NCI-H1417 (cell line): ENCODE measurements around the gene STIL.
"Not testable (repeated sequence)": the region's sequence is repeated elsewhere in the genome, so short reads cannot be mapped to it uniquely, and the experiment has no call there.

Source experiments
- DNase-seq, 3 experiments: peaks; one replicate each; lab custom pipeline; 2025; lab: John Stamatoyannopoulos, UW

Gene STIL

DNA sequence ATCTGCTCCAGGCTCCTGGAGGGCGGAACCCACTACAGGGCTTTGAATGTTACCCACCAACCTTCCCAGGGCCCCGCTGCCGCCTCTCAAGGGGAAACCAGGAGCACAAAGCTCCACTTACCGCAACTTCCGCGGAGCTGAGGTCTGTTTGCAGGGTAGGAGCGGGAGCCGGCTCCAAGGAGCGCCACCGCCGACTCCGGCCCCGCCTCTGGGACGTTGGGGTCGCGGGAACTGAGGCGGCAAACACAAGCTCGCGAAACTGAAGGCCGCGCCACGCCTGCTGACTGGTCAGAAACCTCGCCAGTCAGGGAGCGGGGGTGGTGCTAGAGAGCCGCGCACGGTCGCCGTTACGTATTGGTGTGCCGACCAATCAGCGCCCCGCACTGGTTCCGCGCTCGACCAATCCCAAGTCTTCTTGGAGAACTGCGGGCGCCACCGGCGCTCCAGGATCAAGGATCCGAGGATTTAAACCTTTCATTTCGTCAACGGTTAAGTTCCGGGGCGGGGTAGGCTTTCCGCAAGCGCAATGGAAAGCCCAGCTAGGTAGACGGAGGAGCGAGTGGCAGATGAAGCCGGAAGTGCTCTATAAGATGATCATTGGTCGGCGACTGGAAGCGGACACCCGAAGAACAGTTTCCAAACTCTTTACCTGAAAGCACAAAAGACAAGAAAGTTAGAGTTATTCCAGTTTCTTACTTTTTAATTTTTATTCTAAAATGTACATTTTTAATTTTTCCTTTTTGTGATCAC lies at the start of gene STIL:
Gene STIL (minus strand): TSS at position 233 of the 750 bp plus-strand sequence. CDS start 3,828 bp downstream, outside the sequence.
- peak; percentile 98 to 100 (median 99) for DNase-seq

DNA sequence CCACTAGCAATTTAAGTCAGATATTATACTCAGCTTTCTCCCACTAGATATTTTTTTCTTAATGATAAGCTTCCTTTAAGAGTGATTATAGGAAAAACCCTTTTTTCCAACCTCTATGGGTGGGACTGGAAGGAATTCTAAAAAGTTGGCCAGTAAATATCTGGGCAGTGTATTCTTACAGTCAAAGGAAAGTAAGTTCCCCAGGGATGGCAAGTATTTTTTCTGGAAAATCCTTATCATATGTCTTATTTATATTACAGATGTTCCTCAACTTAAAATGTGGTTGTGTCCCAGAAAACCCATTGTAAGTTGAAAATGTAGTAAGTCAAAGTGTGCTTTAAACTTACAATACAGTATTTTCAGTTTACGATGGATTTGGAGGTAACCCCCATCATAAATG lies 48.9 kb upstream of the STIL start:
- DNase-seq = no peak

DNA sequence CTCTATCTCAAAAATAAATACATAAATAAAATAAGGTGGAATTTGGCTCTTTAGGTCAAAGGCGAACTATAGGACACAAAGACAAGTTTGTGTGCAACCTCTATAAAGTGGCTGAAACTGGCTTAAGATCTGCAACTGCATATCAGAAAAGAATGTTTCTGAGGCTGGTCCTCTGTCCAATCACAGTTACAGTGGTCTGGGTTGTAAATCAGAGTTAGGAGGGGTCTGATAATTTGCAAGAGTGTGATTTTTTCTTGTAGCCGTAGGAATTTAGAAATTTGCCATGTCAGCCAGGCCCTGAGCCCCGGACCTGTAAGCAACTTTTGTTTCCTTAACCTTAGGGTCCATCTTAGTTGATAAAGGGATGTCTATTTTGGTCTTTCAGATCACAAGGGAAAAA lies 47.4 kb upstream of the STIL start:
- no peak for DNase-seq

DNA sequence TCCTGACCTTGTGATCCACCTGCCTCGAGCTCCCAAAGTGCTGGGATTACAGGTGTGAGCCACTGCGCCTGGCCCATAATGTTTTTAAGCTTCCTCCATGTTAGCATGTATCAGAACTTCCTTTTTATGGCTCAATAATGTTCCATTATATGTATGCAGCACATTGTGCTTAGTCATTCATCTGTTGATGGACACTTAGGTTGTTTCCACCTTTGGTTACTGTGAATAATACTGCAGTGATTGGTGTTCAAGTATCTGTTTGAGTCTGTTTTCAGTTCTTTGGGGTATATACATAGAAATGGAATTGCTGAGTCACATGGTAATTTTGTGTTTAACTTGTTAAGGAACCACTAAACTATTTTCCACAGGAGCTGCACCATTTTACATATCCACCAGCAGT lies 37.4 kb upstream of the STIL start:
- no peak for DNase-seq

DNA sequence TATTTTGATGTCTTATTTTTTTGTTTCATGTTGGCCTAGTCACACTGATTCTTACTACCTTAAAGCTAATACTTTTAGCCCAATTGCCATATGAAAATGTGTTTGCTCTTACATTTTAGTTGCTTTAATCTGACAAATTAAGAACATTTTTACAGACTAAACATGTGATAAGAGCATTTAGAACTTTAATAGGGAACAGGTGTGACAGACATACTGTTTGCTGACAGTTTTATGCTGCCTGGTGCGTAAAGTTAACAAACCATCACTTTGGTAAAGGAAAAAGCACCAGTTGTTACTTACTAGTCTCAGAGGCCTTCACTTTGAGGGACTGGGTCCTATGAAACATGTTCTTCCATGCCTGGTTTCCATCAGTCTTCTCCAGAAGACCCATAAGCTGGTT lies 34.3 kb upstream of the STIL start:
- no peak for DNase-seq

DNA sequence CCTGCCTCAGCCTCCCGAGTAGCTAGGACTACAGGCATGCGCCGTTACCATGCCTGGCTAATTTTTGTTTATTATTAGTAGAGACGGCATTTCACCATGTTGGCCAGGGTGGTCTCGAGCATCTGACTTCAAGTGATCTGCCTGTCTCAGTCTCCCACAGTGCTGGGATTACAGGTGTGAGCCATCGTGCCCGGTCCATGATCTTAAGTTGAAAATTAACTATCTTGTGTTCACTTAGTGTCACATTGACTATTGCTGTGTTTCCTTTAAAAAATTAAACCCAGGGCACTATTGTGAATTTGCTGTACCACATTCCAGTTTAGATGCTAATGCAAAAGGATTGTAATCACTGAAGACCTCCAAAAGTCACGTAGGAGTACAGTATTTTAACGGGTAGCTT lies 33.8 kb upstream of the STIL start:
- DNase-seq = no peak

DNA sequence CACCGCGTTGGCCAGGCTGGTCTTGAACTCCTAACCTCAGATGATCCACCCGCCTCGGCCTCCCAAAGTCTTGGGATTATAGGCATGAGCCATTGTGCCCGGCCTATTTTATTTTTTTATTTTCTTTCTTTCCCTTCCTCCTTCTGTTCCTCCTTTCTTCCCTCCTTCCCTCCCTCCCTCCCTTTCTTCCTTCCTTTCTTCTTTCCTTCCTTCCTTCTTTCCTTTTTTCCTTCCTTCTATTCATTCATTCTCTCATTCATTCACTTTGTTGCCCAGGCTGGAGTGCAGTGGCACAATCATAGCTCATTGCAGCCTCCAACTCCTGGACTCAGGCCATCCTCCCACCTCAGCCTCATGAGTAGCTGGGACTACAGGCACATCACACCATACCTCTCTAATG lies 33.0 kb upstream of the STIL start:
- not testable (repeated sequence) for DNase-seq

DNA sequence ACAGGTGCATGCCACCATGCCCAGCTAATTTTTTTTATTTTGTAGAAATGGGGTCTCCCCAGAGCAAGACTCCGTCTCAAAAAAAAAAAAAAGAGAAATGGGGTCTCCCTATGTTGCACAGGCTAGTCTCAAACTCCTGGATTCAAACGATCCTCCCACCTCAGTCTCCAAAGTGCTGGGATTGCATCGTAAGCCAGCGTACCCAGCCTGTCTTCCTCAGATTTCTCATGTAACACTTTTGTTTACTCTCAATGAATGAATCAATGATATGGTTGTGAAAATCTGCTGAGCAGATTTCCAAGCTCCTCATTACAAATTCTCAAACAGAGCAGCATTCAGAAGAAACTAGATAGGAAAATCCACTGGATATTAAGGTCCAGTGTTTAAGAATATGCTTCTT lies 26.3 kb upstream of the STIL start:
- no peak for DNase-seq

DNA sequence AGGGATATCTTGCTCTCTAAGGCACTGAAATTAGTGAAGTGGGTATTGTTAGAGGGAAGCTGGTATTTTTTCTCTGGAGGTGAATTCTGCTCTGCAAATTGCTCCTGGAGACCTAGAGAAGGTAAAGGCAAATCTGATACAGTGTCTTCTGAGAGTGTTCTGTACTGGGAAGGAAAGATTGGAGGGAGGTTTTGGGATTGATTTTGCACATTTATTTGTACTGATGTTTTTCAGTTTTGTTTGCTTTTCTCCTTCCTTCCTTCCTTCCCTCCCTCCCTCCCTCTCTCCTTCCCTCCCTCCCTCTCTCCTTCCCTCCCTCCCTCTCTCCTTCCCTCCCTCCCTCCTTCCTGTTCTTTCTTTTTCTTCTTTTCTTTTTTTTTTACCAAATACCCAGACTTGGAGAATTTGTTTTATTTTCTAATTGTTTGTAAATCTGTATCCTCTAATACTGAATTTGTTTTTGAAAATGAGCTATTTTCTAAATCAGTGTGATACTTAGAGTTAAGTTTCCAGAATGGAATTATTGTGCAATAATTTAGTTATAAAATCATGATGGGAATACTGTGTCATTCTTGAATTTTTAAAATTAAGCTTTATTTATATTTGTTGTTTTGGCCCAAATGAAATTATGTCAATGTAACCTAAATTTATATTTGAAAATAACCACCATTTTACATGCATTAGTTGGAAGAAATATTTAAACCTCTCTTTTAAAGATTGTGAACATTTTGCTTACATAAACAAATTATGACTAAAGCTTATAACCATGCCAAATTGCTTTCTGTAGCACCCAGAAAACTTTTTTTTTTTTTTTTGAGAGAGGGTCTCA lies 24.5 kb upstream of the STIL start:
- DNase-seq = no peak

GRCh38 chr1:47337350-47337749 lies 23.4 kb upstream of the STIL start:
- no peak for DNase-seq

GRCh38 chr1:47334765-47335435 lies 21.0 kb upstream of the STIL start:
- no peak for DNase-seq

DNA sequence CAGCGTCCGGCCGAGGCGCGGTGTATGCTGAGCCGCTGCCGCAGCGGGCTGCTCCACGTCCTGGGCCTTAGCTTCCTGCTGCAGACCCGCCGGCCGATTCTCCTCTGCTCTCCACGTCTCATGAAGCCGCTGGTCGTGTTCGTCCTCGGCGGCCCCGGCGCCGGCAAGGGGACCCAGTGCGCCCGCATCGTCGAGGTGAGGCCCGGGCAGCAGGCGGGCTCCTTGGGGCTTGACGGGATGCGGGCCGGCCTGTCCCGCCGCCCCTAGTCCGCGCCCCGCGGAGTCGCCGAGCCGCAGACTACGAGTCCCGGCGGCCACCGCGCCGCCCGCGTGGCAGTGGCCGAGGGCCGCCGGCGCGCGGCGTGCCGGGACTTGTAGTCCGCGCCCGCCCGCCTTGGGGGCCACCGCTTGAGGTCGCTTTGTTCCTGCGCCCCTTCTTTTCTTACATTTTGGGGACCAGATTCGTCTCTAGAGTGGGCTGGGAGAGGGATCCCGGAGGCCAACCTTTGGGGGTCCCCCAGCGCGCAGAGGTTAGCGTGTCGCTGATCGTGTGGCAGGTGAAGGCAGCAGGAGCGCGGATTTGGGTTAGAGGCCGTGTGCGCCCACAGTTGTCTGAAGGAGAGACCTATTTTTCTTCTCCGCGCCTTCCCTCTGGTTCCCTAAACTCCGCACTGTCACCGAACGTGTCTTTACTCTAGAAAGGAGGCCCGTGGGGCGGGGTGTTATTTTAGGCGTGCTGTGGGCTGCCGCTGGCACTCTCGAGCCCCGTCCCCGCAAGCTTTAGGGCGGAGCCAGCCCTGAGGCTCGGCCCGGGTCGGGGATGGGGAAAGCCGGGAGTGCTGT lies 20.2 kb upstream of the STIL start:
- peak; percentile 84 to 93 (median 88) for DNase-seq

DNA sequence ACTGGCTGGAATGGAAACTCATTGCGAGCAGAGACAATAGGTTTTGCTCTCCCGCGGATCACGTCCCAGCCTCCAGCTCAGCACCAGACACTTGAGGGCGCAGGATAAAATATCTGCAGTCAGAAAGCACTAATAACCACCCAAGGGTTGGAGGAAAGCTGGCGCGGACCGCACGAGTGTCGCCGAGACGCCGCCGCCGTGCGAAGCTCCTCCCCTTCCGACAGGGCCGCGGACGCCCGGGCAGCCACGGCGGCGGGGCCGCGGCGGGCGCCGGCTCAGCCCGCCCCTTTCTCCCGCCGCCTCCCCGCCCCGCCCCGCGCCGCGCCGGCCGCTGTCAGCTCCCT lies 19.6 kb upstream of the STIL start, which contains the start of gene CMPK1:
Gene CMPK1 (plus strand): TSS at position 213 of the 344 bp plus-strand sequence. CDS start 156 bp downstream, outside the sequence.
- DNase-seq = peak; percentile 88 to 94 (median 93)

DNA sequence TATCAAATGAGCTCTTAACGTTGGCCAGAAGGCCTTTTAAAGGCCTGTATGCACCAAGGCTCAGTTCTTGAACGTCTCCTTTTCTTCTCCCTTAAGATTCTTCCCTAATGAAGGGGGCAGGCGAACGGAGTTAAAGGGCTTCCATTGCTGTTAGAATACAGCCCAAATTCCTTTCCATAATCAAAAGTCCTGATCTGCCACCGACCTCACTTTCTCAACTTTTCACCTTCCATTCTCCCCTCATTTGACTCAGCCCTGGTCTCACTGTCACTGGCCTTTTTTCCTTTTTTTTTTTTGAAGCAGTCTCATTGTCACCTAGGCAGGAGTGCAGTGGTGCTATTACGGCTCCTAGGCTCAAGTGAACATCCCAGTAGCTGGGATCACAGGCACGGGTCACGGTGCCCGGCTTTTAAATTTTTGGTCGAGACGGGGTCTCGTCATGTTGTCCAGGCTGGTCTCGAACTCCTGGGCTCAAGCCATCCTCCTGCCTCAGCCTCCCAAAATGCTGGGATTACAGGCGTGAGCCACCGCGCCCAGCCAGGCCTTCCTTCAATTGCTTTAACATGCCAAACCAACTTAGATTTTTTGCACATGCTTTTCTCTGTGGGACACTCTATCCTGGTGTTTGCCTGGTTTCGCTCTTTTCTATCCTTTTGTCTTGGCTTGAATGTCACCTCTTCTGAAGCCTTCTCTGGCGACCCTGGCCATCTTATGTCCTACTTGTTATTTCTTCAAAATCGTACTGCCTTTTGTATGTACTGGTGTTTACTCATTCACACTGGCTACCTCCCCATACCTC lies 19.0 kb upstream of the STIL start:
- peak in 1 of 3 experiments; percentile 55 for DNase-seq

DNA sequence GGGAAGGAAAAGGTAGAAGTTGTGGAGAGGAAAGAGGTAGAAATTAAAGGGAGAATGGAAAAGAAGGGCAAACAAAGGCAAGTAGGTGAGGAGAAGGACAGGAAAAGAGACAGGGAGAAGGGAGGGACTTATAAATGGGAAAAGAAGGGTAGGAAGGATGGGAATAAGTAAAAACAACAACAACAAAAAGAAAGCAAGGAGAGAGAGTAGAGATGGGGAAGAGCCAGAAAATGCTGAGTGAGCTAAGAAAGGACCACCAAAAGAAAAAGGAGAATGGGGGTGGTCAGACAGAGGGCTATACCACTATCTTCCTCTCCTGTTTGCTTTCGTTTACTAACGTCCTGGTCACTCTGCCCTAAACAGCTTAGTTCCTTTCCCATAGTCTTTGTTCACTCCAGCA lies 17.9 kb upstream of the STIL start:
- DNase-seq = no peak

DNA sequence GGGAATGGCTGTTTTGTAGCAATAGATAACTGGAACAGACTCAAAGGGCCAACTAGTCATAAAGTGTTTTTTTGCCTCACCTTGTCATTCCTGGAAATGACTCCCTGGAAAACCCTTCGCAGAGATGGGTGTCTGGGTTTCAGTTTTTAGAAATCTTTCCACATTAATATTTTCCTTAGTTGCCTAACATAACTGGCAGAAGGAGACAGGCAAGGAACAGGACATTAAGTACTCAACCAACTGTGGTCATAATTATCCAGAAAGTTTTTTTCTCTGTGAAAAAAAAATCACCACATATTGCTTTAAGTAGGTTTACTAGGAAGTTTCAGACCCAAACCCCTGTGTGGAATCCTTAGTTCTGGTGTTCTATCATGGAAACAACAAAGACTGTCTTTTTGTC lies 16.3 kb upstream of the STIL start:
- no peak for DNase-seq

DNA sequence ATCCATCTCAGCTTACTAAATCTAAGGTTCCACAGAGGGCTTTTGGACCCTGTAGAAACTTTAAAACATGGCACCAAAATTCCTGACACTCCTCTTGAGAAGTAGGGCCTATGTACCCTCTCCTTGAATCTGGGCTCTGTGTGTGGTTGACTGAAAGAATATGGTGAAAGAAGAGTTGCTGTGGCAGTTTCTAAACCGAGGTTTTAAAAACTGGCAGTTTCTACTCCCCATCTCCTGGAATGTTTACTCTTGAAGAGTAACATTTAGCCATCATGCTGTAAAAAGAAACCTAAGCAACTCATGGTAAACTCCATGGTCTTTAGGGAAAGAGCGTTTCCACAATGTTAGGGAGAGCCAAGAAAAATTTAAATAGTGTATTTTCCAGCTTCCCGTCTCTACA lies 15.0 kb upstream of the STIL start:
- no peak for DNase-seq

GRCh38 chr1:47326271-47326670 lies 12.3 kb upstream of the STIL start:
- no peak for DNase-seq

DNA sequence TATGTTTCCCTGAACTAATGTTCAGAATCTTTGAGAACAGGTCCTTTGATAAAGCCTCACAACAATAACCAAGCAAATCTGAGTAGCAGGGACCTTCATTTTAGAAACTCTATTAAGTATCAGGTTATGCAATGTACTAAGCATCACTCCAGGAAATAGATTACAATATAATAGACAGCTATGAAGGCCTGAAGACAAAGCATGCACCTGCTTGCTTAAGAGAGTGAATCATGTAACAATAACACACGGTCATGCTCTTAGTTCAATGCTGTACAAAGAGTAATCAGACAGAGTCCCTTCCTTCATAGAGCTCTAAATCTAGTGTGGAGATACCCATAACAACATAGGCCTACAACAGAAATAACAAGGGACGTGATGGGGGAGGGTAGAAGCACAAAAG lies 11.6 kb upstream of the STIL start:
- DNase-seq = peak in 1 of 3 experiments; percentile 67

- no peak for DNase-seq
Measured at GRCh38 chr1:47324682-47325081, 10.7 kb upstream of the STIL start.

GRCh38 chr1:47323599-47324031 lies 9.7 kb upstream of the STIL start:
- no peak for DNase-seq
